Measurements from ENCODE around the gene ZC3H4.
"Not testable (repeated sequence)": the region's sequence is repeated elsewhere in the genome, so short reads cannot be mapped to it uniquely, and the experiment has no call there.

Gene ZC3H4

DNA sequence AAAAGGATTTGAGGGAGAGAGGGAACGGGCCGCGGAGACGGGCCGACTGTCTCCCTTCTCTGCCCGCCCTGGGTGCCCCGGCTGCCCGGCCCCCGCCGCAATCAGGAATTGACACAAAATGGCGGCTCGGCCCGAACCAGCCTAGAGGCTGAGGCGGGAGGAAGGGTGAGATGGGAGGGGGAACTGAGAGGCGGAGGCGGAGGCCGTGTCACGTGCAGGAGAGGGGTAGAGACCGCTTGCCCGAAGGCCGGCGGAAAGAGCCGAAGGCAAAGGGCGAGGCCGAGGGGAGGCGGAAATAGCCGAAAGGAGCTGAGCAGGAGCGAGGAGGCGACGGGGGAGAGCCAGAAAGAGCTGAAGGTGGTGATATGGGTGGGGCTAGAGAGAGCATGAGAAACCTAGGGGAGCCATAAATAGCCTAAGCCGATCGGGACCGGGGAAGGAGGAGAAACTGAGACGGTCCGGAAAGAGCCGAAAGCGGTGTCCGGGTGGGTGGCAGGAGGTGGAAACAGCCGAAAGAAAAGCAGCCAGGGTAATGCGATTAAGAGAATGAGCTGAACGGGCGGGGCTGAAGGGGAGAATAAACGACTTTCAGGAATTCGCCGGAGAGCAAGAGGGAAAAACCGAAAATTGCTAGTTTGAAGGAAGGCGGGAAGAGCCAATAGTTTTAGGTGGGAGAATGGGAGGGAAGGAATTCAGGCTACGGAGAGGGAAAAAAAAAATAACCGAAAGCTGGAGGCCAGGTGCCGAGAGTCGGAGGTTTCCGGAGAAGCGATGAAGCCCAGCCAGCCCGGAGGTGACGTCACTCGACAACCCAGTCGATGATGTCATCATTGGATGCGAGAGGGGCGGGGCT is at the start of gene ZC3H4:
TSS of gene ZC3H4 (minus strand) at position 780 of the 853 bp plus-strand sequence. CDS start 1,192 bp downstream, outside the sequence.
- DNase-seq, result peak; percentile 99

DNA sequence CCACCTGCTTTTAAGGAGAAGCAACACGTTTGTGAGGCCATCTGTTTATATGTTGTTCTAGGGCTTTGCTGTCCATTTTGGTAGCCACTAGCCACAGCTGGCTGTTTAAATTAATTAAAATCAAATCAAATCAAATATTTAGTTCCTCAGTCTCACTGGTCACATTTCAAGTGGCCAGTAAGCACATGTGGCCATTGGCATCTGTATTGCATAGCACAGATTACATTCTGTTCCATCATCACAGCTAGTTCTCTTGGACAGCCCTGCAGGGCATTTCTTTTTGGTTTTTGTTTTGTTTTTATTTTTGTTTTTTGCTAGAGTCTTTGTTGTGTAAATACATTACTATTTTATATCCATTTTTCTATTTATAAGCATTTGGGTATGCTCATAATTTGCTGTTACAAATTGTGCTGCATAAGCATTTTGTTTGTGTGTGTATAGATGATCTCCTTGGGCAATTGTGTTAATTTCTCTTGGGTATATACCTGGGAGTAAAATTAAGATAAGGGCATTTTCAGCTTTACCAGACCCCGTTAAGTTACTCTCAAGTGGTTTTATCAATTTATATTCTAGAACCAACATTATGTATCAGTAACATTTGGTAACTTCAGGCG is 48.4 kb upstream of the ZC3H4 start:
- no peak for DNase-seq

DNA sequence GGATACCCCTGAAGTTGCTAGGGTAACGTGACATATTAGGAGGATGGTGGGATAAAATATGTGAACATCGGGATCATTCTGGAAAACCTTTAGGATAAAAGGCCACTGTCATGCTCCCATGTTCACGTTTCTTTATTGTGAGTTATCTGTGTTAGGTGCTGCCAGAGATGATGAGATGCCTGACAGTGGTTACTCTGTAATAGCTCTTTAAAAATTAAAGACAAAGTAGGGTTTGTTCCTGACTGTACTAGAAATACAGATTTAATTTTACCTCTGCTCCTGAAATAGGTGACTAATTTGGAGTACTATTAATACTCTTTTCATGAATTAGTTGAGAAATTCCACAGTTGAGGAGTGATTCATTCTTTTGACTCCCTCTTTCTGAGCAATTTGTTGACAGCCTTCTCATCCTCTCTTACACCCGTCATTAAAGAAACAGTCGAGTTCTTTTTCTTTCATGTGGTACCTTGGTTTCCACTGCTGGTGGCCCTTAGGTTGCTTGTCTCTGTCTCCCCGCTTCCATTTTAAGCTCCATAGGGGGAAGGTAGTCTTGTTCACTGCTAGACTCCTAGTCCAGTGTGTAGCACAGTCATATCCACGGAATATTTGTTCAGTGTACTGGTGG is 45.4 kb upstream of the ZC3H4 start:
- DNase-seq, result peak; percentile 27

DNA sequence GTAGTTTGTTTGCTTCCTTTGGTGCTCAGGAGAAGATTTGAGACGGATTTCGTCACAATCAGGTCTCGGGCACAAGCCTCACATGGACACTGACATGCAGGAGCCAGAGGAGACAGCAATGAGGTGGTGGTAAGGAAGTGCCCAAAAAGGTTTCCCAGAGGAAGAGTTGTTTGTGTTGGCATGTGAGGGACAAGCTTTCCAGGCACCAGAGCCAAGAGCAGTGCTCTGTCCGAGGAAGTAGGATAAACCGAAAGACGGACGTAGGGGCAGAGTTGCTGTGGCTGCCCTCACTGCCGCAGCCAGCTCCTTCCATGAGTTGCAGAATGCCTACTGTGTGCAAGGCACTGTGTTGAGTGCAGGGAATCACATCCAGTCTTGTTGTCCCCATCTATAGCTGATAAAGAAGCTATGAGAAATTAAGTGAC is 44.8 kb upstream of the ZC3H4 start:
- no peak for DNase-seq

DNA sequence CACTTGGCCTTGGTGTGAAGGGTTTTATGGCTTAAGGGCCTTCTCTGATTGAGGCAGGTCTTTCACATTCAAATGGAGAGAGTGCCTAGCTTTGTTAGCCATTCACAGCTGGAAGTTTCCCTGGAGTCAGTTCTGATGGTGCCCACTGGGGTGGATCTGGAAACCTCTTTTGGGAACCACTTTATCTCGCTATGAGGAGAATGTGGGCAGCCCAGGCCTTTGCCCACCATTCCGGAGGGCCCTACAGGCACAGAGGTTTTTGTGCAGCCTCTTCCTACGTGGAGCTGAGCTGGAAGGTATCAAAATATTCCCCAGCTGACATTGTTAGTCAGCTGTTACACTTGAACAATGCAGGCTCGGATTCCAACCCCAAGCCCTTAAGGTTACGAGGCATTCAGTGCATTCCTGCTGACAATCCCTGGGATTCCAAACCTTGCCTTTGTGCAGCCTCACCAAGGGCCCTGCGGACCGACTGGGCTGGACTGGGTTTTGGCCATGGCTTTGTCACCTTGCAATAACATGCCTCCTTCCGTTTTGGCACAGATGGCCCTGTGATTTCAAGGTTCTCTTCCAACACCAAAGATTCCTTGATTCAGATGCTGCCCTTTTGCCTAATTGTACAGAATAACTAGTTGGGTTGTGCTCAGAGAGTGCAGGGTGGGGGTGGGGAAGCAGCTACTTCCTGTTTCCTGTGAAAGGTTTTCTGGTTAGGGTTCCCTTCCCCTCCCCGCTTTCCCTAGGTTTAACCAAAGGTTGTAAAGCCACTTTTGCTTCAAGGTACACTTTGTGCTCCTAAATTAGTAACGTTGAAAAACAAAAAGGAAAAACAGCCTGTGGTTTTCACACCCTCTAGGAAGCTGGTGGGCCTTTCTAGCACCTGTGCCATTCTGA is 44.1 kb upstream of the ZC3H4 start:
- peak; percentile 37 for DNase-seq

DNA sequence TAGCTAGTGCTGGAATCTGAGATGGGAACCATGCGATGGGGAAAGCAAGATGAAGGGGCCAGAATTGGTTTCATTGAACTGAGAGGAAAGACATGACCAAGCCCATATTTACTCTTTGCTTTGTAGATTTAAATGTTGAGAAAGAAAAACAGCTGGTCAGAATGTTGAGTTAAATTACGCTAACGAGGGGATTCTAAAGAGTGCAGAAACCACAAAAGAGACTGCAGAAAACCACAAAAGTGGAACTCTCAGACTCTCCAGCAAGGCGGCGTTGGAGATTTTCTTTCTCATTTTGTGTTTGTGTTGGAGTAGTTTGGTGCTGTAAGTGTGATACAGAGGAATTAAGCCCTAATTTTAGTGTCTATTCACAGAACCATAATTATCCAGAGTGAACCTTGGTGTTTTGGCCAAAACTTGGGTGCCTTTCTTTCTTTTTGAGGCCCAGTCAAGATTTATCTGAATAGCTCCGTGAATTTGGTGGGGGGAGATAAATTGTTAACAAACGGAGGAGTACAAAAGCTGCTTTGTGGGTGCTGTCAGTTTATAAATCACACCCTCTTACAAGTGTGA is 43.4 kb upstream of the ZC3H4 start:
- no peak for DNase-seq

DNA sequence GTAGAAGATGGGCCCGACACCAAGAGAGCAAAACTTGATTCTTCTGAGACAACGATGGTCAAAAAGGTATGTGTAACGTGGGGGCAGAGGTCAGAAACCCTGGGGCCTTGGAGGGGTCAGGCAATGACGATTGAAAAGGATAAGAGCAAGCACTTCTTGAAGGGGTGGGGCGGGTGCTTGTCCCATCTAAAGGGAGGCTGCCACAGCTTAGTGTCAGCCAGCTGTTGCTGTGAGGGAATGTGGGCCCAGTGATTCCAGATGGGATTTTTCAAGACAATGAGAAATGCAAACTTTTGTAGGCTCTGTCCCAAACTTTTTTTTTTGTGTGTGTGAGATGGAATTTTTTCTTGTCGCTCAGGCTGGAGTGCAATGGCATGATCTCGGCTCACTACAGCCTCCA is 41.6 kb upstream of the ZC3H4 start:
- DNase-seq, result no peak

DNA sequence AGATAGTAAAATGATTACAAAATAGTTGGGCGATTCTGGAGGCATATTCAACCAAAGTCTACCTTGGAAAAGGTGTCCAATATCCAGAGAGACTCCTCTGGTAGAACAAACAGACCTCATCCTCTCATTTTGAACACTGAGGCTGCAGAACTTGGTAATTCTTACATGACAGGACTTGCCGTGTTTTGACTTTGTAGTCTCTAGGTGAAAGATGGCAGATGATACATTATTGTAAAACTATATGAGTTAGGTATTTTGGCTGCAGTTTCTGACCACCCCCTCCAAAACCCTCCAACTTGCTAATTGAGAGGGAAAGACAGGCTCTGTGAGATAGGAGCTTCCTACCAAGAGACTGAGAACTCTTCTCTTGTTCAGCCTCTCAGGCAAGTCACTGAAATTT is 39.7 kb upstream of the ZC3H4 start:
- no peak for DNase-seq

DNA sequence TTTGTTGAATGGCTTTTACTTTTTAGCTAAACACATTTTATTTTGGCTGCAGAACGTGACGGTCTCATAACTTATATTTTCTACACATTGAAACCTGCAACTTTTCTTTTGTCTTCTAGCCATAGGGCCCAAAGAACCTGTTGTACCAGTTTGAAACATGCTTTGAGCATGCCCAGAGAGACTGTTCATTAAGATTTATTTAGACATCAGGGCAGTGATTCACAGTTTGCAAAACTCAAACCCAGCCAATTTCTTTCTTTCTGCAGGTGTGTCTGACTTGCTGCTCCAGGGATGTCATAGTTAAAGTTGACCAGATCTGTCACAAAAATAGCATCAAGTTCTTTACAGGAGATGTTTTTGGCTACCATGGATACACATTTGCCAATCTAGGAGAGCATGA is 39.1 kb upstream of the ZC3H4 start:
- DNase-seq, result no peak

DNA sequence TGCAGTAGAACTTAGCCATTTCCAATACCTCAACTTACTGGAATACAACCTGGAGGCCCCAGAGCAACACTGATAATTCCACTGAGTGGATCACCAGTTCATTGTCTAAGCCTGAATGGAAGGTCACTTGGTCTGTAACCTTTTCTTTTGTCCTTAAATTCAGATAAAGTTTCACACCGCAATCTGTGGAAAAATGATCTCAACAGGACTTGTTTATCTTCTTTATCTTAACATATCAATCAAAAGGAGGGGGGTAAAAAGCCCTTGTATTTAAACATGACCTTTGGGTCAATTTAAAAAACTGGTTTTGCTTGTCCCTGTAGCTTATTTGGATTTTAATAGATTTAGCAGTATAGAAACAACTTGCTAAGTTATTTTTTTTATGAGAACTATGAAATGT is 38.6 kb upstream of the ZC3H4 start:
- DNase-seq, result no peak

DNA sequence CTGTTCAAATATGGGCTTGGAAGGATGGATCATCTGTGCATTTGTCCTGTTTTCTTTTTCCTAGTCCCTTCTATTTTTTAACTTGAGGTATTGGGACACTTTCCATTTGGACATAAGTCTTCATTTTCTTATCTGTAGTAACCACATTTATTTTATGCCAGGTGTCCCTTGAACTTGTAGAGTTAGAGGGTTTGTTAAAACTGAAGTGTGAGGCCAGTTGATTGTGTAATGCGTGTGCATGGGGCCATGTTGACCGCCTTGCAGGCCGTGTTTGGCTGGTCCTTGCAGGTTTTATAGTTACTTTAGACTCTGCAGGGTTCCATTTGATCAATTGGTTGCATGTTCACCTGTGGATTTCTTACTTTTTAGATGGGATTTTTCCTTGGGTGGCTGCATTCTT is 38.1 kb upstream of the ZC3H4 start:
- DNase-seq, result no peak

DNA sequence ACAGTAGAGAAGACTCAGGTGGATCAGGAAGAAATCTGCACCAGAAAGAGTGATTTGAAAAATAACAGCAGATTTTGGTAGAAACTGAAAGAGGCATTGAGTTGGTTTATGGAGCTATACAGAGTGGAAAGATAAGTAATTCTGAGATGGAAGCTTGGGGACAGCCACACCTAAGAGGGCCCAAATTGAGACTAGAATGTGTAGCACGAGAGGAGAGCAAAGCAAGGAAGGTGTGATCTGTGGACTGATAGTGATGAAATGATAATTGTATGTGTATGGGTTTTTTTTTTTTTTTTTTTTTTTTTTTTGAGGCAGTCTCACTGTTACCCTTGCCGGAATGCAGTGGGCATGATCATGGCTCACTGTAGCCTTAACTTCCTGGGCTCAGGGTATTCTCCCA is 33.3 kb upstream of the ZC3H4 start:
- no peak for DNase-seq

DNA sequence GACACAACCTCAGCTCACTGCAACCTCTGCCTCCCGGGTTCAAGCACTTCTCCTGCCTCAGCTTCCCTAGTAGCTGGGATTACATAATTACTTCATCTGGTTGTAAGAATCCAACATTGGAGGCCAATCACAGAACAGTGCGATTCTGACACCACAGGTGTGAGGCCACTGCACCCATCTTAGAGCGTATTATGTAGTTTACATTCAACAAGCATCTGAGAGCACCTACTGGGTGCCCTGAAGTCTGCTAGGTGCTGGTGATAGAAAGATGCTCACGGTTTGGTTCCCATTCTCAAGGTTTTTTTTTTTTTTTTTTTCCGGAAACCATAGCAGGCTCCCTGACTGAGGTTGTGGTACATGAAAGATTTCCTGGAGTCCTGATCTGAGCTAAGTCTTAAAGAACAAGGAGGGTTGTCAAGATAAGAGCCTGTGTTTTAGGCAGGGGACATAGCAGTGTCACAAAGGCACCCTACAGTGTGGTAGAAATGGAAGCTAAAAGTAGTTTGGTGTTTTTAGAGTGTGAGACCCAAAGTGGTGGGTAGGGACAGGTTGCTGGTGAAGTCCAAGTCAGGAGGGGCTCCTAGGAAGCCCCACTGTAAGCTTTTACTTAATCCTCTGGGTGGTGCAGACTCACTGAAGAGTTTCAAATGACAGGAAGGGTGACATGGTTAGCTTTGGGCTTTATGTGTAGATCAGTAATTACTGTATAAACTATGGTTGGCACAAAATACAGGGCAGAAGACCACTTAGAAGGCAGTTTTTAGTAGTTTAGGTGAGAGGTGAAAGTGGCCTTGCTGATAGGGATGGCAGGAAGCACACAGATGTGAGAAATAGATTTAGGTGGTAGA is 32.3 kb upstream of the ZC3H4 start:
- DNase-seq, result no peak

DNA sequence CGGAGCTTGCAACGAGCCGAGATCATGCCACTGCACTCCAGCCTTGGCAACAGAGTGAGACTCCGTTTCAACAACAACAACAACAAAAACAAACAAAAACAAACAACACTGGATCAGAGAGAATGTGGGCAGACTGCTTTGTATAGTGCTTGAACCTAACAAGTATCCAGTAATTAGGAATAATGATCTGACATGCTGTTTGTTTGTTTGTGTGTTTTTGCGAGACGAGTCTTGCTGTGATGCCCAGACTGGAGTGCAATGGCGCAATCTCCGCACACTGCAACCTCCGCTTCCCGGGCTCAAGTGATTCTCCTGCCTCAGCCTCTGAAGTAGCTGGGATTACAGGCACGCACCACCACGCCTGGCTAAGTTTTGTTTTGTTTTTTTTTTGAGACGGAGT is 31.1 kb upstream of the ZC3H4 start:
- DNase-seq, result no peak

DNA sequence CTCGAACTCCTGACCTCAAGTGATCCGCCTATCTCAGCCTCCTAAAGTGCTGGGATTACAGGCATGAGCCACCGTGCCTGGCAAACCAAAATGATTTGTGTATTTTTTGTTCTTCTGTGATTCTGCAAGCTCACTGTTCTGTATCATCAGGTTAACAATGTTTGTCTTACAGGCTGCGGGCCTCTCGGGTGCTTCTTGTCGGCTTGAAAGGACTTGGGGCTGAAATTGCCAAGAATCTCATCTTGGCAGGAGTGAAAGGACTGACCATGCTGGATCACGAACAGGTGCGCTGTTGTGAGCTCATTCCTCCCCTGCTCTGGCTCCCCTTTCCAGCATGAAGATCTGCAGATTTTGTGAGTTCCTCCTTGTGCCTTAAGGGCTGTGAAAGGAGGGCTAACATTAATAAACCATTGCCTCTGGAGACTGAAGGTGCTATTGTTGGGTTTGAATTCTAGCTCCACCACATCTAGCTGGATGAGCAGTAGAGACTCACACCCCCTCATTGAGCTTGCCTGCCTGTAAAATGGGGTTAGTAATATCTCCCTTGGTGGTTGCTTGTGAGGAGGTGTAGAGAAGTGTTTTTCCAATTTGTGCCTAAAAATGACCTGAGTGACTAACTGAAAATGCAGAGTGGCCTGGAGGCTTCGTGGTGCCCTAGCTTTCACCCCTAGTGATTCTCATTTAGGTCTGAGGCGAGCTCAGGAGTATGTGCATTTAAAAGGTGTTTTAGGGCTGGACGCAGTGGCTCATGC is 29.9 kb upstream of the ZC3H4 start:
- DNase-seq, result no peak

DNA sequence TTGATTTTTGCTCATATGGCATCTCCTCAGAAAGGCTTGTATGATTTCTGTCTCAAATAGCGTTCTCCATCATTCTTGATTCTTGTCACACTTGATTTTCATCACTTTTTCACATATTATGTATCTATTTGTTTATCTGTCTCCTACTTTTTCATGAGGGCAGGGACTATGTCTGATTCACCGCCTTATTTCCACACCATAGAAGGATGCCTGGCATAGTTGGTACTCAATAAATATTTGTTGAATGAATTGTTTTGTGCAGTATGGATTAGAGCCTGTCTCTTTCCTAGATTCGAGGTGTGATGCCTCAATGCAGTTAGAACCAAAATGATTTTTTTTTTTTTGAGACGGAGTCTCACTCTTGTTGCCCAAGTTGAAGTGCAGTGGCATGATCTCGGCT is 29.2 kb upstream of the ZC3H4 start:
- no peak for DNase-seq

DNA sequence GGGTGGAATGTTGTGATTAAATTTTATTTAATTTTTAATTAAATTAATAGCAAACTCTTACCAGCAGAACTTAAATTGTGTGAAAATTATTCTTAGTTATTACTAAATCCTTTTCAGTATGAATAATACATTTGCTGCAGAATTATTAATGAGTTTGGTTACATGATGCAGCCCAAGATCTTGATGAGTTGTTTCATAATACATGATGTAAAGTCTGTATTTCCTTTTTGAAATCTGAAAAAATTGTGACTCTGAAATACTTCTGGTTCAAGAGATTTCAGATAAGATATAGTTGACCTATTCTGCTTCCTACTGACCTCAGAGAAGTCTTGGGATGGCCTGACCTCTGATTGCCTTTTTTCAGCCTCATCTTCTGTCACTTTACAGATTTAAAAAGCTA is 28.1 kb upstream of the ZC3H4 start:
- no peak for DNase-seq

DNA sequence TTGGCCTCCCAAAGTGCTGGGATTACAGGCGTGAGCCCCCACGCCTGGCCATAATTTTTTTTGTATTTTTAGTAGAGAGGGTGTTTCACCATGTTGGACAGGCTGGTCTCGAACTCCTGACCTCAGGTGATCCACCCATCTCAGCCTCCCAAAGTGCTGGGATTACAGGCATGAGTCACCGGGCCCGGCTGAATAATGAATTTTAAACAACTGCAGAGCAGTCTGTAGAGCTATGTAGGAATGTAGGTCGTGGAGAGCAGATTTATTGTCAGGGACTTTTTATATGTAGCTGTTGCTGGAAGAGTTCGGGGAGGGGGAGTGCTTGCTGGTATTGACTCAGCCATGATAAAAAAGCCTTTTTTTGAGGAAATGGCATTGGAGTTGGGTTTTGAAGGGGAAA is 27.7 kb upstream of the ZC3H4 start:
- DNase-seq, result not testable (repeated sequence)

DNA sequence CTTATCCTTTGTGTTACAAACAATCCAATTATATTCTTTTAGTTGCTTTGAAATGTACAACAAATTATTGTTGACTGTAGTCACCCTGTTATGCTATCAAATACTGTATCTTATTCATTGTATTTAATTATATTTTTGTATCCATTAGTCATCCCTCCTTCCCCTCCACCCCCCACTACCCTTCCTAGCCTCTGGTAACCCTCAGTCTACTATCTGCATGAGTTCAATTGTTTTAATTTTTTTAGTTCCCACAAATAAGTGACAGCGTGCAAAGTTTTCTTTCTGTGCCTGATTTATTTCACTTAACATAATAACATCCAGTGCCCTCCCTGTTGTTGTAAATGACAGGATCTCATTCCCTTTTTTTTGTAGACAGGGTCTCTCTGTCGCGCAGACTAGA is 21.6 kb upstream of the ZC3H4 start:
- DNase-seq, result no peak

DNA sequence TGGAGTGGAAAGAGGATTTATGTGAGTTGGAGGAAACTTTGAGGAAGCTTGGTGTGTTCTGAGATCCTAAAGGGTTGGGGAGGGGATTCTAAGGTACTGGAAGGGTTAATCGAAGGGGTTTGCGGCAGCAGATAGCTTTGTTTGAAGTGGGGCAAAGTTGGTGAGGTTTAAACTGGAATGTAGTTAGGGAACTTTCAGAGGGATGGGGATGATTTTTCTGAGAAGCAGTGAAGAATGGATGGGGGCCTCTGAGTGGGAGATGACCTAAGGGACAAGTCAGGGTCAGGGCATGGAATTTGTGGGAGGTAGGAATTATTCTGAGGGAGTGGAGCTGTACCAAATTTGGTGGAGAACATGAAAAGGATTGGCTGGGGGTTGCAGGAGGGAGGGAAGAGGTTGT is 21.0 kb upstream of the ZC3H4 start:
- no peak for DNase-seq

DNA sequence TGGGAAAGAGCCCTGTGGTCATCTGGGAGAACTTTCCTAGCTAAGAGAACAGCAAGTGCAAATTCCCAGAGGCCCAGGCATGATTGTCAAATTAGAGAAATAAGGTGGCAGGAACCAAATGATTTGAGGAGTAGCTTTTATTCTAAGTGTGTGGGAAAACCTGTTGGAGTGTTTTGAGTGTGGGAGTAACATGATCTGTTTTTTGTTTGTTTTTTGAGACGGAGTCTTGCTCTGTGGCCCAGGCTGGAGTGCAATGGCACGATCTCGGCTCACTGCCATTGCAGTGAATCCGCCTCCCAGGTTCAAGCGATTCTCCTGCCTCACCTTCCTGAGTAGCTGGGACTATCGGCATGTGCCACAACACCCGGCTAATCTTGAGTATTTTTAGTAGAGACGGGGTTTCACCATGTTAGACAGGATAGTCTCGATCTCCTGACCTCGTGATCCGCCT is 19.5 kb upstream of the ZC3H4 start:
- no peak for DNase-seq
